Measurements from ENCODE around the gene AIFM3.

DNA sequence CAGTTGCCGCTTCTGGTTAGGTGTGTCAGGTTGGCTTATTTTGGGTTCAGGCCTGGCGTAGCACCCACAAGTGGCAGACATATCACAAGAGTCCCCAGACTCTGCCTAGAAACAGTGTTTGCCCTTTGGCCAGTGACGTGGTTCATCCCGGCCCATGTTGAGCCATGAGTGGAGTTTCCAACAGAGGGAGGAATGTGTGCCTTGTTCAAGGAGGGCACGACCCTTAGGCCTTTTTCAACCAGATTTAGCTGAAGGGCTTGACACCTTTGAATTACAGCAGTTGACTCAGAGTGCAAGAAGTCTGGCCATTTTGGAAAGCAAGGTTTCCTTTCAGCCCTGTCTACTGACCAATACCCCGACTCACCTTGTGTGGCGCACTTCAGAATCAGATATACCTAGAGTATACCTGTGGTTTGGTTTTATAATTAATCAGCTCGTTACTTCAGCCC is 15.1 kb upstream of the AIFM3 start:
- TF ChIP-seq, protein P1, sequence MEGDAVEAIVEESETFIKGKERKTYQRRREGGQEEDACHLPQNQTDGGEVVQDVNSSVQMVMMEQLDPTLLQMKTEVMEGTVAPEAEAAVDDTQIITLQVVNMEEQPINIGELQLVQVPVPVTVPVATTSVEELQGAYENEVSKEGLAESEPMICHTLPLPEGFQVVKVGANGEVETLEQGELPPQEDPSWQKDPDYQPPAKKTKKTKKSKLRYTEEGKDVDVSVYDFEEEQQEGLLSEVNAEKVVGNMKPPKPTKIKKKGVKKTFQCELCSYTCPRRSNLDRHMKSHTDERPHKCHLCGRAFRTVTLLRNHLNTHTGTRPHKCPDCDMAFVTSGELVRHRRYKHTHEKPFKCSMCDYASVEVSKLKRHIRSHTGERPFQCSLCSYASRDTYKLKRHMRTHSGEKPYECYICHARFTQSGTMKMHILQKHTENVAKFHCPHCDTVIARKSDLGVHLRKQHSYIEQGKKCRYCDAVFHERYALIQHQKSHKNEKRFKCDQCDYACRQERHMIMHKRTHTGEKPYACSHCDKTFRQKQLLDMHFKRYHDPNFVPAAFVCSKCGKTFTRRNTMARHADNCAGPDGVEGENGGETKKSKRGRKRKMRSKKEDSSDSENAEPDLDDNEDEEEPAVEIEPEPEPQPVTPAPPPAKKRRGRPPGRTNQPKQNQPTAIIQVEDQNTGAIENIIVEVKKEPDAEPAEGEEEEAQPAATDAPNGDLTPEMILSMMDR (IDR thresholded peaks at IDR 0.05; ENCODE audit: borderline replicate concordance, extremely low read depth, low read length, poor library complexity, severe bottlenecking), result no peak
- no peak for TF ChIP-seq EZH2 (IDR thresholded peaks at IDR 0.05; ENCODE audit: borderline replicate concordance, low read depth, low read length, severe bottlenecking)
